Ramos (cell line): Measurements from ENCODE around the gene JAKMIP1.
"Not testable (repeated sequence)": the region's sequence is repeated elsewhere in the genome, so short reads cannot be mapped to it uniquely, and the experiment has no call there.

Experiments used
- in situ Hi-C: fragments of 300-500 bp; cut with MboI; formaldehyde crosslinking; loops from one replicate; pipeline ENCODE4 v1.14.3; 2022; ENCODE audit warnings: low sequenced_read_pairs; ENCODE audit not compliant: unreplicated experiment

The JAKMIP1 gene

DNA sequence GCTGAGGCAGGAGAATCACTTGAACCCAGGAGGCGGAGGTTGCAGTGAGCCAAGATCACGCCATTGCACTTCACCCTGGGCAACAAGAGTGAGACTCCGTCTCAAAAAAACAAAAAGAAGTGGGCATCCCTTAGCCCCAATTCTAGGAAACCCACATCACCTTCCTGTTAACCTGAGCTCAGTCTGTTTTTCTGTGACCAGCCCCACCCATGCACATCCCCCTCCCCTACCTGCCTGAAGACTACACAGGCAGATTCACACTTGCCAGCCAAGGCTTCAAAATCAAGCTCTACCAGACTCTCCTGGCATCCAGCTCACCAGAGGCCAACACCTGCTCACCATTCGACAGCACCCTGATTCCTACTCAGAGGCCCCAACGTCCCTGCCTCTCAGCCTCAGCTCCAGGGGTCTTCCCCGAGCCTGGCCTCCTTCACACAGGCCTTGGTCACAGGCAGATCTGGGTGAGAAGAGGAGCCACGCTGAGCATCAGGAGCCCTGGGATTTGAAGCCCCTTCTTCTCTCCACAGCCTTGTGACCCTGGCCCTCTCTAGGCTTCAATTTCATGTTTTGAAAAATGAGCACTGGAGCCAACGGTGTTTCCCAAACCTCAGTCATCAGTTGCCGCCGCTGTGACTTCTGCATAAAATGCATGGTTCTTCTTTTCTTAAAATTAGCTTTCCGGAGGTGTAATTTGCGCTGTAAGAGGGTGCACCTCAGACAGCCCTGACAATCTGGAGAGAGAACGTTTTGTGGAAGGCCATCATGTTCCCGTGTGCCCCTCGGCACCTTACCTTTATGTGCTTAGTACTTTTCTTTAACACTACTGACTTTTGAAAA lies 47.3 kb downstream of the JAKMIP1 start:
- in situ Hi-C loops: no loop called here

GRCh38 chr4:6150046-6150735 lies 50.2 kb downstream of the JAKMIP1 start:
- in situ Hi-C loops: no loop called here

DNA sequence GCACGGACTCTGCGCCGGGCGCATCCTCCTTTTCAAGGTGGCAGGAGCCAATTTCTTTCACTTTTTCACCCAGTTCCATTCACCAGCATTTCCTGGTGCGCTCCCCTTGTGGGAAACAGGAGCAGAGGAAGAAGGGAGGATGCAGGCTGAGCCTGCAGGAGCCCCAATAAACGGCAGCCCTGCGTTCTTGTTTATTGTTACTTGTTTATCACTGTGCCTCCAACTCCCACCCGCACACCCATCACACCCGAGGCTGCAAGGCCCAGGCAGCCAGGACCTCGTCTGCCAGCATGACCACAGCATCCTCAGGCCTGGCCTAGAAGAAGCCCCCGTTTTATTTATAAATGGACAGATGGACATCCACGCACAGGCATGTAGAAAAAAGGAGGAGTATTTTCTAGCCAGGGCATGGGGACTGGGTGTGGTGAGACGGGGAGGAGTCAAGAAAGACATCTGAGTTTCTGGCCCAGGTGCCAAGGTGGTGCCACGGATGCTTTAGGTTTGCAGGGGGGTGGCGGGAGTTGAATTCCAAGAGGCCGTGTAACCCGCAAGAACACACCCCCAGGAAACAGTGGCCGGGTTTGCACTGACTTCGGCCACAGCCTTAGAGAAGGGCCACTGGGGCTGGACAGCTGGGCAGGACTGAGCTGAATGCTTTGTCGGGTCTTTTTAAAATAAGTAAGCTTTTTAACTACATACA lies 51.7 kb downstream of the JAKMIP1 start:
- in situ Hi-C loops: no loop called here

GRCh38 chr4:6147441-6147840 lies 52.9 kb downstream of the JAKMIP1 start:
- in situ Hi-C loops: no loop called here

DNA sequence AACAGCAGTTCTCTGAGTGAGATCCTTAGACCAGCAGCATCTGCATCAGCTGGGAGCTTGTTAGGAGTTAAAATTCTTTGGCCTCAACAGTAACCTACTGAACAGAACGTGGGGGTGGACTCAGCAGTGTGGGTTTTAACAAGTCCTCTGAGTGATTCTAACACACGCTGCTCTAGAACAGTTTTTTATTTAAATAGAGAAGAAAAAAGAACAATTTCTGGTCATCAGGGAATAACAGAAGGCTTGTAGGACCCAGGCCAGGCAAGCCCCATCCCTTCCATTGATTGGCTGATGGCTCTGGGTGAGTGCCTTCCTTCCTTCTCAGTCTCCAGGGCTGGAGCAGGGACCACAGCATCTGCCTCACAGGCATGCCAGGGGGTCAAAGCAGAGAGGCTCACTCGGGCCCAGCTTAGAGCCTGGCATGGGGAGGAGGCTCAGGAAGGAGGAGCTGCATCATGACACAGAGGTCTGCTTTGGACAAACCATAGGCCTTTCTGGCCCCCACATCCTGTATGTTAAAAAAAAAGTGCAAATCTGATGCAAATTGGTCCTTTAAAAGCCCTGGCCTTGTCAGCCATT lies 56.7 kb downstream of the JAKMIP1 start:
- in situ Hi-C loops: no loop called here

DNA sequence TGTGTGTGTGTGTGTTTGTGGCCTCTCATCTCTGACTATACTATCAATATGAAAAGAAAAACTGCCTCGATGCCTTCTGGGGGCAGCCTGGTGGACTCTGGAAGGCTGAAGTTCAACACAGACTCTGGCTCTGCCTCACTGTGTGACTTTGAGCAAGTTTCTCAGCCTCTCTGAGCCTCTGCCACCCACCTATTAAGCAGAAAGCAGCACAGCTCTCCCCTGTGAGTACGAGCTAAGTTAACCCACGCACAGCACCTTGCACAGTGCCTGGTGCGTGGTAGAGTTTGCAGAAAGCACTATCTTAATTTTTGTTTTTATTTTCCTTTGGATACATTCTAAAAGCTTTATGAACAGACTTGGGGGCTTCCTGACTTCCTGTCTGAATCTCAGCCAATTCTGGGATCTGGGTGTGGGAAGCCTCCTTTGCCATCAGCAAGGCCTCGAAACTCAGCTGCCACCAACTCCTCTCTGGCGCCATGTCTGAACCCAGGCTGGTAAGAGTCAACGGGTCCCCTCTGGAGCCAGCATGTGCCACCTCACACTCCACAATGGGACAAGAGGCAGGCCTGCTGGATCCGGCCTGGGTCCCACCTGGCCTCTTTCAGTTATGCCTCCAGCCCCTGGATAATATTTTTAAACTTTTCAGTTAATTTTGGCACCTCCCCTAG lies 57.3 kb downstream of the JAKMIP1 start:
- in situ Hi-C loops: no loop called here

DNA sequence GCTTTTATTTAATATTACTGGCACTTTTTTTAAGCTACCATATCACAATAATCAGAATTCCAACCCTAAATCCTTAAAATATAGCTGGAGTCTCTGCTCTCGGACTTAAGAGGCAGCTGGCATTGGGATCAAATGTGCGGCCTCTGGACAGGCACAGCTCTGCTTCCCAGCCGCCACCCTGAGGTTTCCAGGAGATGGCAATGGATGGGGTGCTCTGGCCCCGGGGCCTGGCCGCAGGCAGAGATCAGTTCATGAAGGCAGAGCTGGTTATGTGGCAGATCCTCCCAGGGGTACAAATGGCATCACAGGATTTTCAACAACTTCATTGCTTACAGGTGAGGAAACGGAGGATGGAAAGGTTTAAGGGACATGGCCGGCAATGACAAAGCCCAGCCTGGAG lies 57.8 kb downstream of the JAKMIP1 start:
- in situ Hi-C loops: no loop called here

GRCh38 chr4:6141554-6141953 lies 58.8 kb downstream of the JAKMIP1 start:
- in situ Hi-C loops: no loop called here

DNA sequence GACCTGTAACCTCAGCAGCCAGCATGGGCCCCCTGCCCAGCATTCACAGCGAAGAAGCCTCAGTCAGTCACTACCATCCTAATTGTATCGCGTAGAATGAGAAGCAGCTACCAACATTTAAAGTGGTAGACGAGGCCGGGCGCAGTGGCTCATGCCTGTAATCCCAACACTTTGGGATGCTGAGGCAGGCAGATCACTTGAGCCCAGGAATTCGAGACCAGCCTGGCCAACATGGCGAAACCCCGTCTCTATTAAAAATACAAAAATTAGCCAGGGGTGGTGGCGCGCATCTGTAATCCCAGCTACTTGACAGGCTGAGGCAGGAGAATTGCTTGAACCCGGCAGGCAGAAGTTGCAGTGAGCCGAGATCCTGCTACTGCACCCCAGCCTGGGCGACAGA lies 59.3 kb downstream of the JAKMIP1 start:
- in situ Hi-C loops: not testable (repeated sequence)

DNA sequence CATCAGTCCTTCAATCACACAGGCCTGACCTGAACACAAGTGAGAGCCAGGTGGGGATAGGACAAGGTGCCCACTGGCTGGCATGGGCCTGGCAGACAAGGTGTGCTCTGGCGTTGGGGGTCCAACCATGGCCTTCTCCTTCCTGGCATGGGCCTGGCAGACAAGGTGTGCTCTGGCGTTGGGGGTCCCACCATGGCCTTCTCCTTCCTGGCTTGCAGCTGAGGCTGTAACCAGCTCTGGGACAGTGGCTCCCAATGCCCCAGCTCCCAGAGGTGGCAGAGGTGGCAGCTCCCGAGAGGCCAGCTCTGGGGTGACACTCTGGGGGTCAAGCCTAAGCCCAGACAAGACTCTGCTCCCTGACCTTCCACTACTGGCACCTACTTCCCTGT lies 62.6 kb downstream of the JAKMIP1 start:
- in situ Hi-C loops: no loop called here

DNA sequence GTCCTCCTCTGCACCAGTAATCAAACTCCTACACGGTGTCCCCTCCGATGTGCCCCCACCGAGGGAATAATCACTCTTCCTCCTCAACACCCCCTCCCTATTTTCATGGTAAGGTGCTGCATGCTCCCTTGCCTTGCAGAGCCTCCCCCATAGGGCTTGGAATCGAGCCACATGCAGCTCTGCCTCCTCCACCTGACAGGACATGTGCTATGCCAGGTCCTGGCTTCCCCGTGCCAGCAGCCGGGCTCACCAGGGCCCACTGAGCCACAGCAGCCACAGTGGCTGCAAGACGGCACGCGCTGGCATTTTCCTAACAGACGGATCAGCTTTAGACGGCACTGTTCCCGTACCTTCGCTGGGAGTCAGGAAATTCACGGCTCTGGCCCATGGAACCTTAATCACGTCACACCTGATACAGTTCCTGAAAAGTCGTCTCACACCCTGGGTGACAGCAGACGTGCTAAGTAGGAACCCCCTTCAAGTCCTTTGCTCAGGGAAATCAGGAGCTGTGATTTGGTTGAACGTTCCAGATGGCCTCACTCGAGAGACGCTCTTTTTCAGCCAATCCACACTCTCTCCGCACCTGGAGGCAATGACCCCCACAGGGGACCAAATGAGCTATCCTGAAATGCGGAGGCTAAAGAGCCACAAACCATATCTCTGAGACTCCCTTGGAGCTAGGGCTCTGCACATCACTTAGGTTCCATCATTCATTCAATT lies 63.2 kb downstream of the JAKMIP1 start:
- in situ Hi-C loops: no loop called here

DNA sequence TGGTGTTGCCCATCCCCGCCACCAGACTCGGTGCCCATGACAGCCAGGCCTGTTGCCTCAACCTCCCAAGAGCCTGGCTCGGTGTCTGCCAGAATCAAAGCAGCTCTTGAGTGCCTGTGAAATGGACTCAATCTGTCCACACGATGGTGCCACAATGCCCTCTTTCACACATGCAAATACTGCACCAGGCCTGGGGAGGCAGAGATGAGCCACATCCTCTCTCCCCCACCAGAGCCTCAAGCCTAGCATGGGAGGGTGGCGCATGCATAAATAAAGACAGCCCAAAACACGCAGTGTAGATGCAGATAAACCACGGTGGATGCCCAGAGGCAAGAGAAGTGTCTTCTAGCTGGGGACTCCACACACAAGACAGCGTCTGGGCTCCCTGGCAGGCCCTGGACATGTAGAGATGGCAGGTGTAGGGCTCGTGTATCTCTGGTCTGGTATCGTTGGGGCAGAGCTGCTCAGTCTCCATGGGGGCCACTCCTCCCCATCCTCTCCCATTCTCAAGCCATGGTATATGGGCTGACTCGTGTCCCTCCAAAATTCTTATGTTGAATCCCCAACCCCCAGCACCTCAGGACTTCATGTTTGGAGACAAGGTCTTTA lies 65.6 kb downstream of the JAKMIP1 start:
- in situ Hi-C loops: no loop called here

GRCh38 chr4:6132716-6133115 lies 67.6 kb downstream of the JAKMIP1 start:
- in situ Hi-C loops: no loop called here

GRCh38 chr4:6128221-6128850 lies 72.0 kb downstream of the JAKMIP1 start:
- in situ Hi-C loops: no loop called here

GRCh38 chr4:6126971-6127745 lies 73.2 kb downstream of the JAKMIP1 start:
- in situ Hi-C loops: no loop called here

DNA sequence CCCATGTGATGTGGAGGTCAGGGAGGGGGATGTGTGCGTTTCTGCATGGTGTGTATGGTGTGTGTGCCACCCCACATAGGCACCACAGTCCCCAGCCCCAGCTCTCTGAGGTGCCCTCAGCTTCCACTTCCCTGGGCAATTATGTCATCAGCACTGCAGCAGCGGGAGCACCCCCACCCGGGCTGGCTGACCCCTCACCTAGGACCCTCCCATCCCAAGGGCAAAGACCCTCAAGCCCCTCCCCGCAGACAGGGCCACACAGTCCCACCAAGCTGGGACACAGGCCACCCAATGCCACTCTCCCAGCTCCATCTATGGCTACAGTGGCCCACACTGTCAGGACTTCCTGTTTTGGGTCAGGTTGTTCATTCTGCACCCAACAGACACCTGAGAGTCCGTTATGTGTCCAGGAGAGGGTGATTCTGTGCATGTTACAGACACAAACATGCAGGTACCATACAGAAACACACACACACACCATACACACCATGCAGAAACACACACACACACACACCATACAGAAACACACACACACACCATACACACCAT lies 75.2 kb downstream of the JAKMIP1 start:
- in situ Hi-C loops: no loop called here

DNA sequence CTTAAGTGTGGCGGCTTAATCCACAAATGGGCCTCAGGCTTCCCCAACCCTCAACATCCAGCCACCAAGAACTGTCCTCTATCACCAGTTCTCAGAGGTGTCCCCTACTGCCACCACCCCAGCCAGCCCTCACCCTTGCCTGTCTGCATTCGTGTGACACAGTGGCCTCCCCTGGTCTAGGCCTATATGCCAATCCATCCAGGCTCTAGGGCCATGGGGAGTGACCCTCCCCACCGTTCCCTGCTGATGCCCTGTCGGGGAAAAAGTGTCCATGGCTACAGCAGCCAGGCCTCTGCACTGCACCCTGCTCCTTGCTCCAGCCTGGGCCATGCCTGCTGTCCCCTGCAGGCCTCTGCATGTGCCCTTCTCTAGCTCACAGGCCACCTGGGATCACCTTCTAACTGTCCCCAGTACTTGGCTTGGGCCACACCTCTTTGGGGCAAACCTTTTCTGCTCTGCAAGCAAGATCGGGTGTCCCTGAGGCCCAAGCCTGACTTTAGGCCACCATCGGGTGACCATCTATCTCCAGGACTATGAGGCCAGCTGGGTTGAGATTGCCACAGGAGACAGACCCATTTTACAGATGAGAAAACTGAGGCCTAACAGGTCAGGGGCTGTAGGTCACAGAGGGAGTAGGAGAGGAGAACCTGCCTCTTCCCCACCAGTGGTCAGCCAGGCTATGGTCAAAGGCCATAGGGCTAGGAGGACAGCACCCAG lies 75.8 kb downstream of the JAKMIP1 start:
- in situ Hi-C loops: no loop called here
